ENCODE measurements around the gene WDR88. TPM values are rescaled to one million over a fixed set of nuclear protein-coding genes. Genes with fewer than 3 reads are reported as not detected.
A peak's percentile ranks its signal among the peaks of the same experiment; 100 is the strongest.

Gene WDR88
- total and polyA plus RNA-seq, 2 of the 8 experiments (the other 6 are each of a cell fraction or from before 2014, with no cell fraction given), result not detected

GRCh38 chr19:33220115-33220514, 88.2 kb downstream of the WDR88 start:
- no peak overlapping the region for H3K18ac ChIP-seq (ENCODE audit: extremely low read depth, low read length)
- no peak overlapping the region for H2BK5ac ChIP-seq (ENCODE audit: low read depth, low read length)
- H3K27ac ChIP-seq (ENCODE audit: low read depth, low read length), result no peak overlapping the region
- no peak overlapping the region for H3K4me3 ChIP-seq (ENCODE audit: extremely low read depth in 1 of 4, insufficient read depth in 2 of 4, low read depth in 3 of 4, low read length in 4 of 4)
- no peak overlapping the region for H3K9ac ChIP-seq (replicated peaks in 1 of 4; ENCODE audit: extremely low read depth in 1 of 4, low read depth in 3 of 4, low read length in 3 of 4)
- 87% methylated on average over 18 of the region's 18 CpGs; no CpG with 5 or more reads in 1 of the 2 experiments for WGBS, 2 experiments (ENCODE audit: extremely low coverage in 1 of 2, insufficient coverage in 1 of 2, insufficient read length in 1 of 2, insufficient replicate concordance in 2 of 2, low coverage in 1 of 2, low lambda C conversion rate in 2 of 2, missing lambda C conversion rate in 1 of 2)
- CTCF ChIA-PET (ENCODE audit: partially characterized antibody), result no interaction called here
- FAIRE-seq (no peak), DNase-seq (ENCODE audit: low read depth in 1 of 2, low spot score in 2 of 2) (no peak)
- POLR2A ChIA-PET (ENCODE audit: partially characterized antibody), result no interaction called here
- no peak overlapping the region for H2AK5ac ChIP-seq (ENCODE audit: low read depth, low read length)
- H2BK15ac ChIP-seq (ENCODE audit: low read length), result no peak overlapping the region
- H4K8ac ChIP-seq (ENCODE audit: extremely low read depth, insufficient read depth, low read length), result peak overlapping the region; percentile 42; the same call in 1 of the 2 replicates
- no peaks in the 10 kb centered on the region for H3K36me3 ChIP-seq (ENCODE audit: control insufficient read depth in 2 of 4, insufficient read depth in 4 of 4, low read length in 3 of 4)
- H2BK20ac ChIP-seq (ENCODE audit: low read length), result no peak overlapping the region
- no peak overlapping the region for H4K91ac ChIP-seq (replicated peaks; ENCODE audit: insufficient read length, low read length)
- H3K23me2 ChIP-seq (ENCODE audit: low read depth, low read length), result no peaks in the 10 kb centered on the region
- no peak overlapping the region for H3K14ac ChIP-seq (ENCODE audit: insufficient read length)
- H3K9me3 ChIP-seq (ENCODE audit: insufficient read depth in 2 of 2, low read depth in 1 of 2, low read length in 1 of 2), result no peaks in the 10 kb centered on the region
- H3K4me2 ChIP-seq (ENCODE audit: insufficient read depth in 1 of 2, low read depth in 2 of 2, low read length in 2 of 2), result no peak overlapping the region
- no peak overlapping the region for H3K23ac ChIP-seq (ENCODE audit: insufficient read length)
- H4K5ac ChIP-seq (ENCODE audit: insufficient read length, low read depth, low read length), result no peak overlapping the region
- H3K79me1 ChIP-seq (ENCODE audit: low read depth, low read length), result no peaks in the 10 kb centered on the region
- no peak overlapping the region for H3K56ac ChIP-seq (replicated peaks; ENCODE audit: insufficient read length, low read depth, low read length)
- H2BK120ac ChIP-seq (replicated peaks; ENCODE audit: low read depth, low read length), result no peak overlapping the region
- no peak overlapping the region for H2BK12ac ChIP-seq (ENCODE audit: low read depth, low read length)
- H3K79me2 ChIP-seq (ENCODE audit: control insufficient read depth in 1 of 2, insufficient read depth in 2 of 2, low read length in 2 of 2), result no peaks in the 10 kb centered on the region
- H3K4me1 ChIP-seq (replicated peaks in 1 of 4; ENCODE audit: control insufficient read depth in 3 of 4, insufficient read depth in 4 of 4, low read length in 3 of 4), result peaks cover 0 to 5% (median 2%) of the 10 kb centered on the region in 4 experiments; a peak in 3 of 7 replicates
- no peak overlapping the region for H2AFZ ChIP-seq (ENCODE audit: low read length)
- H4K20me1 ChIP-seq (replicated peaks in 1 of 2; ENCODE audit: control insufficient read depth in 1 of 2, insufficient read depth in 2 of 2, low read length in 2 of 2), result peaks cover 0 to 6% of the 10 kb centered on the region in 2 experiments
- H3K4ac ChIP-seq (replicated peaks; ENCODE audit: insufficient read length, low read depth, low read length), result no peak overlapping the region
- peaks cover 5 to 13% (median 11%) of the 10 kb centered on the region in 4 experiments for H3K27me3 ChIP-seq (replicated peaks in 1 of 4; ENCODE audit: control insufficient read depth in 3 of 4, extremely low read depth in 1 of 4, insufficient read depth in 3 of 4, low read length in 3 of 4)
- TF ChIP-seq EGR1 (IDR thresholded peaks at IDR 0.05; ENCODE audit: borderline replicate concordance, low read depth, low read length) (no peak), RXRA (IDR thresholded peaks at IDR 0.05; ENCODE audit: insufficient read depth, low read depth, low read length) (no peak), GABPA (IDR thresholded peaks at IDR 0.05; ENCODE audit: borderline replicate concordance, insufficient read depth, low read length) (no peak), RBBP5 (IDR thresholded peaks at IDR 0.05; ENCODE audit: borderline replicate concordance, low read depth, low read length) (no peak), ATF2 (IDR thresholded peaks at IDR 0.05; ENCODE audit: low read length) (no peak), ASH2L (IDR thresholded peaks at IDR 0.05; ENCODE audit: low read length) (no peak), HDAC2 (IDR thresholded peaks at IDR 0.05; ENCODE audit: borderline replicate concordance in 1 of 2, low read depth in 2 of 2, low read length in 2 of 2) (no peak), CBX8 (IDR thresholded peaks at IDR 0.05; ENCODE audit: borderline replicate concordance, low read depth, low read length) (no peak), TBP (IDR thresholded peaks at IDR 0.05; ENCODE audit: low read depth, low read length) (no peak), KDM1A (IDR thresholded peaks at IDR 0.05; ENCODE audit: borderline replicate concordance, low read length) (no peak), EZH2 (IDR thresholded peaks at IDR 0.05; ENCODE audit: low read depth, low read length, severe bottlenecking) (no peak), NRF1 (IDR thresholded peaks at IDR 0.05; ENCODE audit: low read depth, low read length) (no peak), SRF (IDR thresholded peaks at IDR 0.05; ENCODE audit: low read depth, low read length) (no peak)

All from H1 (cell line).